BE2C (cell line): ENCODE measurements around the gene RASL11B.
A peak's percentile ranks its signal among the peaks of the same experiment; 100 is the strongest.

Experiments used
- DNase-seq: peaks from one replicate; pipeline ENCODE4 v3.0.0-alpha.2; 2020
- H3K27me3 ChIP-seq: fragments of 250-450 bp; sonication (Bioruptor Pico); 2 replicates; pipeline ENCODE4 v1.5.1; 2020; ENCODE audit warnings: mild to moderate bottlenecking
- H3K36me3 ChIP-seq: fragments of 250-450 bp; sonication (Bioruptor Pico); 2 replicates; pipeline ENCODE4 v1.5.1; 2020; ENCODE audit warnings: mild to moderate bottlenecking
- H3K4me1 ChIP-seq: fragments of 250-450 bp; sonication (Bioruptor Pico); 2 replicates; pipeline ENCODE4 v1.5.1; 2020
- H3K4me3 ChIP-seq: 2 replicates; pipeline ENCODE4 v1.5.1; 2011; ENCODE audit warnings: low read depth, low read length
- H3K9me3 ChIP-seq: fragments of 250-450 bp; sonication (Bioruptor Pico); 2 replicates; pipeline ENCODE4 v1.5.1; 2020
- TF ChIP-seq, protein P1 (sequence below): IDR thresholded peaks from 2 replicates; pipeline ENCODE4 v1.5.1; 2012; ENCODE audit warnings: mild to moderate bottlenecking, low read depth, low read length

The RASL11B gene

DNA sequence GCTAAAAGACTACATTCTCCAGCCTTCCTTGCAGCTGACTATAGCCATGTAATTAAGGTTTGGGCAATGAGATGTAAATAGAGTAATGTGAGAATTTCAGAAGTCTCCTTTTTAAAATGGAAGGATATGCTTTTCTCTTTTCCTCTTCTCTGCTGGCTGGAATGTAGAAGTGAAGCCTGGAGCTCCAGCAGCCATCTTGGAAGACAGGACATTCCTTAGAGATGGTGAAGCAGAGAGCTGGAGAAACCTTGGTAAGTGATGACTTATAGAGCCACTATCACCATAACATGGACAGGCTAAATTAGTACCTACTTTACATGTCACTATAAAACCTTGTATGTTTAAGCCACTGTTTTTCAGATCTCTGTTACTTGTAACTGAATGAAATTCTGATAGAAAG is 48.0 kb downstream of the RASL11B start:
- no peaks in the 10 kb centered on the region for H3K9me3 ChIP-seq
- TF ChIP-seq, protein P1, sequence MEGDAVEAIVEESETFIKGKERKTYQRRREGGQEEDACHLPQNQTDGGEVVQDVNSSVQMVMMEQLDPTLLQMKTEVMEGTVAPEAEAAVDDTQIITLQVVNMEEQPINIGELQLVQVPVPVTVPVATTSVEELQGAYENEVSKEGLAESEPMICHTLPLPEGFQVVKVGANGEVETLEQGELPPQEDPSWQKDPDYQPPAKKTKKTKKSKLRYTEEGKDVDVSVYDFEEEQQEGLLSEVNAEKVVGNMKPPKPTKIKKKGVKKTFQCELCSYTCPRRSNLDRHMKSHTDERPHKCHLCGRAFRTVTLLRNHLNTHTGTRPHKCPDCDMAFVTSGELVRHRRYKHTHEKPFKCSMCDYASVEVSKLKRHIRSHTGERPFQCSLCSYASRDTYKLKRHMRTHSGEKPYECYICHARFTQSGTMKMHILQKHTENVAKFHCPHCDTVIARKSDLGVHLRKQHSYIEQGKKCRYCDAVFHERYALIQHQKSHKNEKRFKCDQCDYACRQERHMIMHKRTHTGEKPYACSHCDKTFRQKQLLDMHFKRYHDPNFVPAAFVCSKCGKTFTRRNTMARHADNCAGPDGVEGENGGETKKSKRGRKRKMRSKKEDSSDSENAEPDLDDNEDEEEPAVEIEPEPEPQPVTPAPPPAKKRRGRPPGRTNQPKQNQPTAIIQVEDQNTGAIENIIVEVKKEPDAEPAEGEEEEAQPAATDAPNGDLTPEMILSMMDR, result no peak
- no peaks in the 10 kb centered on the region; the same call in 1 of the 2 replicates for H3K4me1 ChIP-seq
- no peak overlapping the region for H3K4me3 ChIP-seq
- DNase-seq, result no peak
- no peaks in the 10 kb centered on the region for H3K27me3 ChIP-seq
- no peaks in the 10 kb centered on the region; the same call in 1 of the 2 replicates for H3K36me3 ChIP-seq

DNA sequence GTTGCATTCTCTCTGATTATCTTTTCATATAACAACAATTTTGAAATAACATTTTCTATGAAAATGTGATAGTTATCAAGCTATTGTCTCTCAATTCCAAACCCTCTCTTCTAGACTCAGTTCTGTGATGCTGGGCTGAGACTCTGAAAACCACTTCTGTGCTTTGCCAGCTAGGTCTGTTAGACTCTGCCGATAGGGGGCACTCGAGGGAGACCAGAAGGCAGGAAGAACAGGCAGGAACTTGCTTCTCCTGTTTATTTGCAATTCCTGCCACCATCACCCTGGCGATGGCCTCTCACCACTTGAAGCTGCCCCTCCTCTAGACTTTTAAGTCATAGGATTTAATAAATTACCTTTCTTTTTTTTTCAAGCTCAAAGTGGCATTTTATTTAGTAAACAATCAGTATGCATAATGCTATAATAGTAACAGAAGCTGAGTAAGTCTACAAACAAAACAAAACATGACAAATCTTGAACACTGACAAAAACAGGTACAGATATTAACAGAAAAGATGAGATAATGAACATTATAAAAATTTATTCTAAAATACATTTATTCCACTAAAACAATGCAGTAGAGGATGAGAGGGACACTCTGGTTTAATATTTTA is 49.7 kb downstream of the RASL11B start:
- H3K36me3 ChIP-seq, result no peaks in the 10 kb centered on the region
- no peak overlapping the region for H3K4me3 ChIP-seq
- DNase-seq, result peak; percentile 91
- H3K27me3 ChIP-seq, result no peaks in the 10 kb centered on the region
- no peaks in the 10 kb centered on the region for H3K9me3 ChIP-seq
- TF ChIP-seq, protein P1, result peak; percentile 98
- H3K4me1 ChIP-seq, result no peaks in the 10 kb centered on the region; the same call in 1 of the 2 replicates

DNA sequence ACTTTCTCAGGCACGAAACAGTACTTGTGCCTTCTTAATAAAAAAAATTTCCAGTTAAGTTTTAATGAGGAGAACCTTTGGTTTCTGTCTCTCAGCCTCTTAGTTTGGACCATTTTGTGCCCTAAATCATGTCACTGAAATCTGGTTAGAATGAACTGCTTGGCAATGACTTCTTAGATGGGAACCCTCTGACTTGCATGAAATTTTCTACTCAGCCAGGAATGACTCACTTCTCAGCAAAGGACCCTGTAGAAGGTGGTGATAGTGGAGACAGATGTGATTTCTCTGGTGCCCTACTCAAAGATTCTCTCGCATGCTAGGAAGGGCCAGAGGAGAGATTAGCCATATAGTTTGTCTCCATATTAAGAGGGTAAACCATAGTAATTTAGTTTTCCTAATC is 50.5 kb downstream of the RASL11B start:
- Histone ChIP-seq H3K4me3 (no peak overlapping the region), H3K27me3 (no peaks in the 10 kb centered on the region), H3K4me1 (no peaks in the 10 kb centered on the region; the same call in 1 of the 2 replicates), H3K9me3 (no peaks in the 10 kb centered on the region), H3K36me3 (no peaks in the 10 kb centered on the region)
- TF ChIP-seq, protein P1, result no peak
- no peak for DNase-seq

DNA sequence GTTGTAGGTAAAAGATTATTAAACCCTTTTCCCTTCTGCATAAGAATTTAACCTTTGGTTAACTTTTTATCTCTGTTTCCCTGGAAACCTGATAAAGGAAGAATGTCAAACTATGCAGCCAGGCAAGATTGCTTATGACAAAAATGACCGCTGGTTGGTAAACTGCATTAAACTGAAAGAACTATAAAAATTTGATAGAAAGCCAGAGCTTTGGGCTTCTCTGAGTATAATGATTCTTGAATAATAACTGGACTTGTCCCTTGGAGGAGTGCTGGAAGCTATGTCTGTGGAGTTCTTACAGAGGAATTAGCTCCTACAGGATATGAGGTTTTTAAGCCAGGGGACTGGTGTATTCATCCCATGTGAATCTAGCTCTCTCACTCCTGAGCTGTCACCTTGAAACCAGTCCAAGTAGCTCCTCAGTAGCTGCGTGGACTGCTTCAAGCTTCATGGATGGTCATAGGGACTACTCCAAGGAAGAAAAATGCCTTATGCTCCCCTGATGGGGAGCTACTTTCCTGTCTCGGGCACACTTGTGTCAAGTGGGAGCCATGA is 52.0 kb downstream of the RASL11B start:
- TF ChIP-seq, protein P1, result no peak
- H3K9me3 ChIP-seq, result no peaks in the 10 kb centered on the region
- no peaks in the 10 kb centered on the region; the same call in 1 of the 2 replicates for H3K4me1 ChIP-seq
- H3K4me3 ChIP-seq, result no peak overlapping the region
- no peak for DNase-seq
- H3K36me3 ChIP-seq, result no peaks in the 10 kb centered on the region
- H3K27me3 ChIP-seq, result no peaks in the 10 kb centered on the region

DNA sequence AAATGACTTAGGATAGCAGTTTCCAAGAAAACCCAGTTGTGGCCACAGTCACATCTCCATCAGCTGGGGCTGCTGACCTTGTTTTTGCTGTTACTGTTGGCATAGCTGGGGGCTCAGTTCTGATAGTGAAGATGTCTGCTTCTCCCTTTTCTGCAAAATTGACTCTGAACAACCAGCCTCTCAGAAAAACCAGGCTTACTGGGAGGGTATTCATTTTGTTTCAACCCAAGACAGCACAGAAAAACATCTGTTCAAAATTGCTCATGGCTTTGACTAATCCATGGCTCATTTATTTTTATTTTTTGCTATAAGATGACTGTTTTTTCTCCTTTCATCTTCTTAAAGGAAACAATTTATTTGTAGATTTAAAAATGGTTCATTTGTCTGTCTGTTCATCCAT is 53.1 kb downstream of the RASL11B start:
- TF ChIP-seq, protein P1, result no peak
- no peaks in the 10 kb centered on the region for H3K9me3 ChIP-seq
- H3K36me3 ChIP-seq, result no peaks in the 10 kb centered on the region
- DNase-seq, result no peak
- no peaks in the 10 kb centered on the region; the same call in 1 of the 2 replicates for H3K4me1 ChIP-seq
- no peak overlapping the region for H3K4me3 ChIP-seq
- no peaks in the 10 kb centered on the region for H3K27me3 ChIP-seq

DNA sequence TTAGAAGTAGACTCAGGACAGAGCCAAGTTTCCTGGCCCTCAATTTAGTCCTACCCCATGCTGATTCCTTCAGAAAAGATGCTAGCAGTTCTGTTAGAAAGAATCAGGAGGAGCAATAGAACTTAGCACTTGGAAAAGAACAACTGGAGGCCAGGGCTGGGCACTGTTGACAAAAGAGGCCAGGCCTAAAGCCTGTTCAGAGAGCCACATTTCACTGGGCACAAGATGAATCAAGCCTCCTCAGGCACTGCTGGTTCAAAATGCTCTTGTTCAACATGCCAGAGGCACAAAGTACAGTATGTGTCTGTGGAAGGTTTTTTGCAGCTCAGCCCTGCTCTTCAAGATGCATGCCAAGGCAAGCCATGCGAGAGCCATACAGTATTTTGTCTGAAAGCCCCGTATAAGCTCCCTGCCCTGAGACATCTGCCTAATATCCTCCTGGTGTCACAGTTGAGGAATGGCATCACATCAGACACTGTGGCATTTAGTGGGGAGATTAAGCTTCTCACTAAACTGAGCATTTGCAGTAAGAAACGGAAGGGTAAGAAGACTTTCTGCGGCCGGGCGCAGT is 53.7 kb downstream of the RASL11B start:
- H3K36me3 ChIP-seq, result no peaks in the 10 kb centered on the region
- no peaks in the 10 kb centered on the region for H3K27me3 ChIP-seq
- TF ChIP-seq, protein P1, result no peak
- H3K4me3 ChIP-seq, result no peak overlapping the region
- DNase-seq, result no peak
- H3K4me1 ChIP-seq, result no peaks in the 10 kb centered on the region; the same call in 1 of the 2 replicates
- no peaks in the 10 kb centered on the region for H3K9me3 ChIP-seq
